SK-N-SH (cell line): ENCODE results near the gene KIAA2012. TPM values are rescaled to one million over a fixed set of nuclear protein-coding genes. Genes with fewer than 3 reads are reported as not detected.
A peak's percentile ranks its signal among the peaks of the same experiment; 100 is the strongest.

Experiments used
- CTCF ChIA-PET: fragments of 300-600, 350-600 bp; formaldehyde crosslinking; extraction: SDS; loops from one replicate; lab custom pipeline; 2021; lab: Yijun Ruan, JAX
- POLR2A ChIA-PET: fragments of 350-600 bp; sonication (Branson Sonifier 250); formaldehyde crosslinking; extraction: SDS; loops from one replicate; lab custom pipeline; 2020; ENCODE audit warnings: antibody characterized with exemption, inconsistent platforms; lab: Yijun Ruan, JAX
- DNase-seq: peaks from one replicate; pipeline ENCODE4 v3.0.0; 2012
- H2AFZ ChIP-seq: fragments of 200-600 bp; sonication (generic); 2 replicates; pipeline ENCODE4 v1.8.1; 2016; ENCODE audit warnings: antibody characterized with exemption, mild to moderate bottlenecking, low read depth
- H3F3A ChIP-seq: fragments of 200-600 bp; sonication (generic); replicated peaks from 2 replicates; pipeline ENCODE3; 2016; ENCODE audit warnings: antibody characterized with exemption, mild to moderate bottlenecking; ENCODE audit not compliant: insufficient read depth
- H3K27ac ChIP-seq, 2 experiments: fragments of 200-500 bp in 1 of 2; fragments of 200-600 bp in 1 of 2; sonication (Bioruptor generic) in 1 of 2; sonication (generic), shearing (Covaris generic) in 1 of 2; 2 replicates each; pipeline versions ENCODE4 v1.5.1 to v1.6.1; 2014 to 2016; ENCODE audit warnings: low read depth in 2 of 2, inconsistent platforms in 1 of 2, low read length in 1 of 2, mild to moderate bottlenecking in 1 of 2, mixed read lengths in 1 of 2
- H3K27me3 ChIP-seq: fragments of 200-600 bp; sonication (generic), shearing (Covaris generic); 2 replicates; pipeline ENCODE4 v1.6.1; 2016; ENCODE audit warnings: mixed run types; ENCODE audit not compliant: insufficient read depth
- H3K36me3 ChIP-seq, 2 experiments: fragments of 200-500 bp in 1 of 2; fragments of 200-600 bp in 1 of 2; sonication (Bioruptor generic) in 1 of 2; sonication (generic) in 1 of 2; replicated peaks in 1 of 2; 2 replicates each; pipeline versions ENCODE3 to v1.5.1; 2014 to 2016; ENCODE audit warnings: low read length in 1 of 2, mild to moderate bottlenecking in 1 of 2; ENCODE audit not compliant: insufficient read depth in 2 of 2, control insufficient read depth in 1 of 2
- H3K4me1 ChIP-seq, 2 experiments: fragments of 200-500 bp in 1 of 2; fragments of 200-600 bp in 1 of 2; sonication (Bioruptor generic) in 1 of 2; sonication (generic), shearing (Covaris generic) in 1 of 2; 2 replicates each; pipeline versions ENCODE4 v1.5.1 to v1.6.1; 2014 to 2016; ENCODE audit warnings: low read depth in 1 of 2, low read length in 1 of 2, mixed run types in 1 of 2; ENCODE audit not compliant: insufficient read depth in 2 of 2, control insufficient read depth in 1 of 2
- H3K4me2 ChIP-seq: fragments of 200-600 bp; sonication (generic), shearing (Covaris generic); 2 replicates; pipeline ENCODE4 v1.6.1; 2017; ENCODE audit warnings: mixed run types
- H3K4me3 ChIP-seq, 2 experiments: fragments of 200-500 bp in 1 of 2; fragments of 200-600 bp in 1 of 2; sonication (Bioruptor generic) in 1 of 2; sonication (generic), shearing (Covaris generic) in 1 of 2; 2 replicates each; pipeline versions ENCODE4 v1.5.1 to v1.8.1; 2014 to 2016; ENCODE audit warnings: low read depth in 2 of 2, inconsistent platforms in 1 of 2, low read length in 1 of 2, mild to moderate bottlenecking in 1 of 2, mixed read lengths in 1 of 2, moderate library complexity in 1 of 2
- H3K79me2 ChIP-seq: fragments of 200-600 bp; sonication (generic); 2 replicates; pipeline ENCODE4 v1.8.1; 2017; ENCODE audit warnings: mild to moderate bottlenecking; ENCODE audit not compliant: insufficient read depth
- H3K9ac ChIP-seq: fragments of 200-600 bp; sonication (generic); 2 replicates; pipeline ENCODE4 v1.6.1; 2017; ENCODE audit warnings: mixed run types
- H3K9me2 ChIP-seq: fragments of 200-600 bp; sonication (generic); 2 replicates; pipeline ENCODE4 v1.6.1; 2017; ENCODE audit warnings: mixed run types
- H3K9me3 ChIP-seq: fragments of 200-600 bp; sonication (generic); 2 replicates; pipeline ENCODE4 v1.6.1; 2017; ENCODE audit warnings: mixed run types, mild to moderate bottlenecking, moderate library complexity
- H4K20me1 ChIP-seq: fragments of 200-600 bp; sonication (generic); 2 replicates; pipeline ENCODE4 v1.6.1; 2017; ENCODE audit warnings: mild to moderate bottlenecking, mixed run types; ENCODE audit not compliant: insufficient read depth
- CTCF ChIP-seq: fragments of 200-600 bp; sonication (generic); IDR thresholded peaks from 2 replicates; pipeline ENCODE4 v1.6.1; 2017; ENCODE audit warnings: antibody characterized with exemption, mild to moderate bottlenecking, moderate library complexity
- GATA2 ChIP-seq: sonication (generic); formaldehyde crosslinking; IDR thresholded peaks from 2 replicates; pipeline ENCODE4 v1.5.0; 2020; ENCODE audit warnings: mild to moderate bottlenecking, missing genetic modification reagents
- USF1 ChIP-seq: IDR thresholded peaks from 2 replicates; pipeline ENCODE4 v1.4.0; 2012; ENCODE audit warnings: low read depth, borderline replicate concordance
- USF2 ChIP-seq: fragments of 150-350 bp; IDR thresholded peaks from 2 replicates; pipeline ENCODE4 v1.6.1; 2017; ENCODE audit warnings: antibody characterized with exemption, low read length, low read depth, borderline replicate concordance
- WGBS: methylation state at CpG from one replicate; pipeline ENCODE4 v1.1.6; 2017; ENCODE audit warnings: low lambda C conversion rate; 5-methylcytosine and 5-hydroxymethylcytosine counted together
- polyA plus RNA-seq, 3 experiments: library from polyadenylated mRNA; depleted of rRNA; stranded (reverse); fragments of >200 nt; gene quantifications; 2 replicates each; pipeline ENCODE4 v1.2.3, GENCODE V29; 2012

KIAA2012 gene
- polyA plus RNA-seq, 1 of the 3 experiments (the other 2 are of a cell fraction) = 0.07 TPM

GRCh38 chr2:202101026-202101579, 28.0 kb downstream of the KIAA2012 start:
- Histone ChIP-seq H3K9me2 (no peaks in the 10 kb centered on the region), H3K4me3 (no peak overlapping the region), H3K9ac (no peak overlapping the region), H3K4me2 (no peak overlapping the region), H3F3A (no peaks in the 10 kb centered on the region), H3K79me2 (no peaks in the 10 kb centered on the region), H2AFZ (no peak overlapping the region), H4K20me1 (no peaks in the 10 kb centered on the region), H3K9me3 (no peaks in the 10 kb centered on the region), H3K4me1 (peaks cover 11 to 17% of the 10 kb centered on the region in 2 experiments; a peak in 3 of 4 replicates), H3K27ac (no peak overlapping the region; a peak in 1 of 4 replicates), H3K27me3 (no peaks in the 10 kb centered on the region), H3K36me3 (no peaks in the 10 kb centered on the region)
- no peak for TF ChIP-seq USF2
- ChIA-PET POLR2A (no interaction called here), CTCF (no interaction called here)
- WGBS = 84% methylated on average over 3 of the region's 3 CpGs
- DNase-seq = no peak

GRCh38 chr2:202102425-202103000, 29.5 kb downstream of the KIAA2012 start:
- H3K4me1 ChIP-seq = peaks cover 11 to 17% of the 10 kb centered on the region in 2 experiments; a peak in 3 of 4 replicates
- no peaks in the 10 kb centered on the region for H3K79me2 ChIP-seq
- no peak overlapping the region for H3K9ac ChIP-seq
- no peak overlapping the region for H2AFZ ChIP-seq
- DNase-seq = peak; percentile 39
- CTCF ChIA-PET = interaction anchor here (0.7 to 3.9 kb wide), 7 partner anchors 8 to 242 kb away, joined by 3 to 12 read pairs (median 3); partner anchors contain the start of gene KIAA2012
- TF ChIP-seq GATA2 = peak; percentile 38
- TF ChIP-seq USF1 = no peak
- TF ChIP-seq CTCF = no peak
- TF ChIP-seq, all 33 proteins: peak for 1
- Histone ChIP-seq H3K4me3 (no peak overlapping the region), H3F3A (no peaks in the 10 kb centered on the region), H3K27me3 (no peaks in the 10 kb centered on the region), H3K27ac (no peak overlapping the region), H3K4me2 (no peak overlapping the region), H3K9me3 (no peaks in the 10 kb centered on the region), H3K9me2 (no peaks in the 10 kb centered on the region), H3K36me3 (no peaks in the 10 kb centered on the region), H4K20me1 (no peaks in the 10 kb centered on the region)
- POLR2A ChIA-PET = no interaction called here
- WGBS = 54% methylated on average over 3 of the region's 4 CpGs
